Fibroblast of skin of left biceps (primary cell): ENCODE data around the gene PLCG2.
"Not testable (repeated sequence)": the region's sequence is repeated elsewhere in the genome, so short reads cannot be mapped to it uniquely, and the experiment has no call there.

Experiments
- DNase-seq, 2 experiments: peaks; one replicate each; pipeline ENCODE4 v3.0.0-alpha.2; 2013; ENCODE audit warnings: low read depth in 2 of 2

Gene PLCG2

GRCh38 chr16:81938326-81939163, 159.5 kb downstream of the PLCG2 start:
- no peak for DNase-seq

- DNase-seq = no peak
Observed at GRCh38 chr16:81939164-81940056, 160.3 kb downstream of the PLCG2 start.

- peak; percentile 24 to 33 for DNase-seq
Observed at GRCh38 chr16:81940781-81941560, 161.9 kb downstream of the PLCG2 start.

GRCh38 chr16:81942007-81942601, 163.0 kb downstream of the PLCG2 start:
- no peak for DNase-seq

- DNase-seq = peak; percentile 47 to 52
Observed at GRCh38 chr16:81945665-81946064, 166.6 kb downstream of the PLCG2 start.

- DNase-seq = peak; percentile 26 to 29
Observed at GRCh38 chr16:81946206-81946605, 167.1 kb downstream of the PLCG2 start.

GRCh38 chr16:81951564-81951963, 172.5 kb downstream of the PLCG2 start:
- no peak for DNase-seq

GRCh38 chr16:81956213-81956948, 177.3 kb downstream of the PLCG2 start:
- DNase-seq = no peak

- no peak for DNase-seq
Observed at GRCh38 chr16:81964808-81965207, 185.7 kb downstream of the PLCG2 start.

GRCh38 chr16:81967358-81967757, 188.3 kb downstream of the PLCG2 start:
- no peak for DNase-seq

GRCh38 chr16:81971853-81972252, 192.8 kb downstream of the PLCG2 start:
- DNase-seq = no peak

- no peak for DNase-seq
Observed at GRCh38 chr16:81973737-81974136, 194.6 kb downstream of the PLCG2 start.

GRCh38 chr16:81975637-81976036, 196.5 kb downstream of the PLCG2 start:
- DNase-seq = no peak

- not testable (repeated sequence) for DNase-seq
Observed at GRCh38 chr16:81977335-81977942, 198.3 kb downstream of the PLCG2 start.

GRCh38 chr16:81987121-81987520, 208.0 kb downstream of the PLCG2 start:
- DNase-seq = no peak

- no peak for DNase-seq
Observed at GRCh38 chr16:81987706-81988105, 208.6 kb downstream of the PLCG2 start.

- no peak for DNase-seq
Observed at GRCh38 chr16:81992859-81993258, 213.8 kb downstream of the PLCG2 start.

- DNase-seq = no peak
Observed at GRCh38 chr16:81994485-81994884, 215.4 kb downstream of the PLCG2 start.

GRCh38 chr16:81995651-81996050, 216.6 kb downstream of the PLCG2 start:
- no peak for DNase-seq
